Stomach smooth muscle (tissue), 2 donors: Measurements from ENCODE around the gene SMIM7.

Source experiments
- H3K27ac ChIP-seq: one replicate; pipeline ENCODE4 v1.7.0; 2013; ENCODE audit warnings: mild to moderate bottlenecking, low read length, inconsistent platforms
- H3K27me3 ChIP-seq, 2 donors: one replicate each; pipeline ENCODE4 v1.7.0; 2013; ENCODE audit warnings: low read length in 2 of 2; ENCODE audit not compliant: insufficient read depth in 2 of 2, control insufficient read depth in 1 of 2
- H3K36me3 ChIP-seq, 2 donors: one replicate each; pipeline ENCODE4 v1.7.0; 2013; ENCODE audit warnings: low read length in 2 of 2; ENCODE audit not compliant: control insufficient read depth in 2 of 2, insufficient read depth in 2 of 2
- H3K4me1 ChIP-seq: one replicate; pipeline ENCODE4 v1.7.0; 2013; ENCODE audit warnings: low read length; ENCODE audit not compliant: control insufficient read depth, insufficient read depth
- H3K4me3 ChIP-seq, 2 donors: one replicate each; pipeline ENCODE4 v1.7.0; 2013; ENCODE audit warnings: low read length in 2 of 2
- H3K9ac ChIP-seq, 2 donors: one replicate each; pipeline ENCODE4 v1.7.0; 2013; ENCODE audit warnings: low read length in 2 of 2, mild to moderate bottlenecking in 1 of 2
- H3K9me3 ChIP-seq, 2 donors: one replicate each; pipeline ENCODE4 v1.7.0; 2013; ENCODE audit warnings: low read length in 2 of 2; ENCODE audit not compliant: control insufficient read depth in 2 of 2
- donor health status: healthy.
- donor health status: Pancreatic carcinoma.

The SMIM7 gene

GRCh38 chr19:16621165-16621800 lies 38.7 kb downstream of the SMIM7 start:
- Histone ChIP-seq H3K4me3 (no peak overlapping the region), H3K27me3 (no peaks in the 10 kb centered on the region), H3K4me1 (peaks cover 42% of the 10 kb centered on the region), H3K27ac (peak overlapping the region; percentile 18), H3K9ac (no peak overlapping the region), H3K36me3 (peaks cover 0 to 7% of the 10 kb centered on the region in 2 donors), H3K9me3 (no peaks in the 10 kb centered on the region)

- no peak overlapping the region for H3K9ac ChIP-seq
- peaks cover 0 to 7% of the 10 kb centered on the region in 2 donors for H3K36me3 ChIP-seq
- H3K4me3 ChIP-seq: no peak overlapping the region
- no peaks in the 10 kb centered on the region for H3K27me3 ChIP-seq
- peaks cover 42% of the 10 kb centered on the region for H3K4me1 ChIP-seq
- H3K27ac ChIP-seq: peak overlapping the region; percentile 31
- no peaks in the 10 kb centered on the region for H3K9me3 ChIP-seq
Measured at GRCh38 chr19:16620584-16620983, 39.4 kb downstream of the SMIM7 start.

- Histone ChIP-seq H3K27ac (peak overlapping the region; percentile 31), H3K4me1 (peaks cover 42% of the 10 kb centered on the region), H3K36me3 (peaks cover 0 to 7% of the 10 kb centered on the region in 2 donors), H3K9ac (peak overlapping the region in 1 of 2 donors; percentile 31), H3K4me3 (no peak overlapping the region), H3K9me3 (no peaks in the 10 kb centered on the region), H3K27me3 (no peaks in the 10 kb centered on the region)
Measured at GRCh38 chr19:16620018-16620417, 39.9 kb downstream of the SMIM7 start.

GRCh38 chr19:16619457-16619856 lies 40.5 kb downstream of the SMIM7 start:
- Histone ChIP-seq H3K36me3 (peaks cover 0 to 4% of the 10 kb centered on the region in 2 donors), H3K9me3 (no peaks in the 10 kb centered on the region), H3K4me3 (peak overlapping the region in 1 of 2 donors; percentile 8), H3K4me1 (peaks cover 42% of the 10 kb centered on the region), H3K27ac (no peak overlapping the region), H3K9ac (no peak overlapping the region), H3K27me3 (no peaks in the 10 kb centered on the region)

- H3K4me1 ChIP-seq: peaks cover 42% of the 10 kb centered on the region
- no peak overlapping the region for H3K27ac ChIP-seq
- H3K9ac ChIP-seq: no peak overlapping the region
Measured at GRCh38 chr19:16618248-16618647, 41.7 kb downstream of the SMIM7 start.

GRCh38 chr19:16615808-16616207 lies 44.1 kb downstream of the SMIM7 start:
- H3K36me3 ChIP-seq: no peaks in the 10 kb centered on the region
- H3K27me3 ChIP-seq: no peaks in the 10 kb centered on the region
- H3K27ac ChIP-seq: no peak overlapping the region
- no peak overlapping the region for H3K9ac ChIP-seq
- no peak overlapping the region for H3K4me3 ChIP-seq
- H3K9me3 ChIP-seq: no peaks in the 10 kb centered on the region
- H3K4me1 ChIP-seq: peaks cover 33% of the 10 kb centered on the region

More at GRCh38 chr19:16618248-16618647, 41.7 kb downstream of the SMIM7 start:
- no peaks in the 10 kb centered on the region for H3K9me3 ChIP-seq
- no peaks in the 10 kb centered on the region for H3K36me3 ChIP-seq
- H3K4me3 ChIP-seq: no peak overlapping the region
- H3K27me3 ChIP-seq: no peaks in the 10 kb centered on the region

- no peak overlapping the region for H3K4me3 ChIP-seq
- no peak overlapping the region for H3K27ac ChIP-seq
- H3K9me3 ChIP-seq: no peaks in the 10 kb centered on the region
- no peaks in the 10 kb centered on the region for H3K27me3 ChIP-seq
- no peaks in the 10 kb centered on the region for H3K36me3 ChIP-seq
- no peak overlapping the region for H3K9ac ChIP-seq
- H3K4me1 ChIP-seq: peaks cover 27% of the 10 kb centered on the region
Measured at GRCh38 chr19:16614941-16615340, 45.0 kb downstream of the SMIM7 start.

- H3K9me3 ChIP-seq: no peaks in the 10 kb centered on the region
- H3K27ac ChIP-seq: no peak overlapping the region
- H3K27me3 ChIP-seq: no peaks in the 10 kb centered on the region
- H3K36me3 ChIP-seq: no peaks in the 10 kb centered on the region
- no peak overlapping the region for H3K9ac ChIP-seq
- H3K4me3 ChIP-seq: no peak overlapping the region
- H3K4me1 ChIP-seq: peaks cover 16% of the 10 kb centered on the region
Measured at GRCh38 chr19:16613841-16614240, 46.1 kb downstream of the SMIM7 start.

GRCh38 chr19:16612636-16613035 lies 47.3 kb downstream of the SMIM7 start:
- Histone ChIP-seq H3K9me3 (no peaks in the 10 kb centered on the region), H3K27ac (no peak overlapping the region), H3K4me3 (no peak overlapping the region), H3K4me1 (peaks cover 13% of the 10 kb centered on the region), H3K9ac (no peak overlapping the region), H3K36me3 (no peaks in the 10 kb centered on the region), H3K27me3 (no peaks in the 10 kb centered on the region)

- no peak overlapping the region for H3K4me3 ChIP-seq
- no peak overlapping the region for H3K9ac ChIP-seq
- H3K27me3 ChIP-seq: no peaks in the 10 kb centered on the region
- H3K9me3 ChIP-seq: no peaks in the 10 kb centered on the region
- H3K27ac ChIP-seq: no peak overlapping the region
- no peaks in the 10 kb centered on the region for H3K36me3 ChIP-seq
- peaks cover 12% of the 10 kb centered on the region for H3K4me1 ChIP-seq
Measured at GRCh38 chr19:16611121-16611520, 48.8 kb downstream of the SMIM7 start.

- no peaks in the 10 kb centered on the region for H3K9me3 ChIP-seq
- H3K36me3 ChIP-seq: no peaks in the 10 kb centered on the region
- no peak overlapping the region for H3K4me3 ChIP-seq
- no peak overlapping the region for H3K9ac ChIP-seq
- H3K4me1 ChIP-seq: peaks cover 22% of the 10 kb centered on the region
- no peaks in the 10 kb centered on the region for H3K27me3 ChIP-seq
- no peak overlapping the region for H3K27ac ChIP-seq
Measured at GRCh38 chr19:16609511-16610200, 50.3 kb downstream of the SMIM7 start.
